MG63 (cell line): ENCODE measurements around the gene NUP43. TPM values are rescaled to one million over a fixed set of nuclear protein-coding genes. Genes with fewer than 3 reads are reported as not detected.
"Not testable (repeated sequence)": the region's sequence is repeated elsewhere in the genome, so short reads cannot be mapped to it uniquely, and the experiment has no call there.

Experiments
- DNase-seq: peaks from one replicate; pipeline ENCODE4 v3.0.0-alpha.2; 2020
- H3K27me3 ChIP-seq: fragments of 250-450 bp; sonication (Bioruptor Pico); 2 replicates; pipeline ENCODE4 v1.5.1; 2020; ENCODE audit warnings: mild to moderate bottlenecking, moderate library complexity
- H3K36me3 ChIP-seq: fragments of 250-450 bp; sonication (Bioruptor Pico); 2 replicates; pipeline ENCODE4 v1.5.1; 2020; ENCODE audit warnings: mild to moderate bottlenecking, moderate library complexity
- H3K4me3 ChIP-seq: fragments of 250-450 bp; sonication (Bioruptor Pico); 2 replicates; pipeline ENCODE4 v1.5.1; 2020; ENCODE audit warnings: mild to moderate bottlenecking, moderate library complexity
- H3K9me3 ChIP-seq: fragments of 250-450 bp; sonication (Bioruptor Pico); 2 replicates; pipeline ENCODE4 v1.5.1; 2020; ENCODE audit warnings: mild to moderate bottlenecking, moderate library complexity
- total RNA-seq: library from RNA; depleted of rRNA; stranded (reverse); fragments of >200 nt; shearing (Covaris generic); gene quantifications from 2 replicates; pipeline ENCODE4 v1.2.3, GENCODE V29; 2014; ENCODE audit warnings: low replicate concordance

NUP43 gene
- total RNA-seq, 1 experiment from 2014 or later: 24.5 TPM

DNA sequence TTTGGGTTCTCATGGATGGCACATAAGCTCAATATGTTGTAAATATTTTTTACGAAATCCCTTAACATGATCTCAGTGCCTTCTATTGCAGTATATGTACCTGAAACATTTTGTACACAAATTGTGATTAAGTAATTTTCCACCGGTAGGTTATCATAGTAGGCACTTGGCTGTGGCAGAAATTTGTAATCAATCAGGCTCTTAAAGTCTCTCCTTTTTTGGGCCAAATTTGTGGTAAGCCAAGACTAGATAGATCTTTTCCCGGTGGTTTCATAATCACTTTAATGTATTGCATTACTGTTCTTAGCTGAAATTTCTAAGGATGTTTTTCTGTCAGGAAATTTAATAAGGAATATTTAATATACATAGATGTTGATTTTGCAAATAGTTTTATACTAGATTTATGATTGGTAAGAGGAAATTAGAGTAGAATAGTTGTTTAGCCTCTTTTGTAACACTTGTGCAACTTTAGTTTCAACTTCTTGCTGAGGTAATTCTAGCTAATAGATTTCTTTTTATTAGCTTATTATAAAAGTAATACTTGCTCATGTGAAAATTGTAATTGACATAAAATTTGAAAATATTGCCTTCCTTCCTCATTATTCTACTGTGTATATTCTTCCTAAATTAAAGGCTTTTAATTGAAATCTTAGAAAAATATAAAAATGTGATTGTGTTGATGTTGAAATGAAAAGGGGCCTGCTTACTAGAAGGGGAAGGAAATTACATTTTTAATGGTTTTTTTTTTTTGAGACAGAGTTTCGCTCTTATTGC is 6.5 kb upstream of the NUP43 start:
- Histone ChIP-seq H3K27me3 (no peaks in the 10 kb centered on the region), H3K4me3 (no peak overlapping the region), H3K36me3 (peaks cover 22% of the 10 kb centered on the region), H3K9me3 (no peaks in the 10 kb centered on the region)
- DNase-seq: no peak

GRCh38 chr6:149751920-149752319 is 5.6 kb upstream of the NUP43 start:
- peaks cover 18% of the 10 kb centered on the region for H3K36me3 ChIP-seq
- H3K9me3 ChIP-seq, H3K4me3 ChIP-seq, DNase-seq, H3K27me3 ChIP-seq: not testable (repeated sequence)

- Histone ChIP-seq H3K27me3 (no peaks in the 10 kb centered on the region), H3K4me3 (peak overlapping the region; percentile 92), H3K9me3 (no peaks in the 10 kb centered on the region), H3K36me3 (peaks cover 18% of the 10 kb centered on the region)
- DNase-seq: peak; percentile 13
Observed at GRCh38 chr6:149751239-149751638, 4.9 kb upstream of the NUP43 start.

DNA sequence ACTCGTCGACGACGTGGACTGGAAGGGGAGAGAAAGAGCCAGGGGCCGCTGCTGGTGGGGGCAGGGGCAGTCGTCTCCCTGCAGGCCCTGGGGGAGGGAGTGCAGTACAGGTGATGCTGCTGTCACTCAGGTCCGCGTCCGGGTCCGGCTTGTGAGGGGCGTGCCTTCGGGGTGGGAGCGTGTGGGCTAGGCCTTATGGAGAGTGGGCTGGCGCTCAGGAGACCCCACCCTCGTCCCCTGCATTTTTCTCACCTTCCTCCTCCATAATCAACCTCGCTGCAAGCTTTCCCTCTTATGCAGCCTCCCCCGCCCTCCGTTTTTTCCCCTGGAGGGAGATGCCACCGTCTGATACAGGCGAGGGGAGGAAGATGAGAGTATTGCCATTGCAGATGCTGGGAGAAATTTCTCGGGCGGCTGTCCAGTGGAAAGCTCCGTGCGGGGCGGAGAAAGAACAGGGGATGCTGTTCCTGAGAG is 3.8 kb upstream of the NUP43 start:
- Histone ChIP-seq H3K4me3 (peak overlapping the region; percentile 92), H3K27me3 (no peaks in the 10 kb centered on the region), H3K9me3 (no peaks in the 10 kb centered on the region), H3K36me3 (peaks cover 18% of the 10 kb centered on the region)
- DNase-seq: peak; percentile 64

- H3K27me3 ChIP-seq: no peaks in the 10 kb centered on the region
- peak within 1 kb of the TSS; percentile 92 for H3K4me3 ChIP-seq
- H3K9me3 ChIP-seq: no peaks in the 10 kb centered on the region
- peak; percentile 97 for DNase-seq
- H3K36me3 ChIP-seq: peaks cover 14% of the 10 kb centered on the region
Observed at GRCh38 chr6:149749594-149750135, 3.3 kb upstream of the NUP43 start, which contains the start of gene PCMT1. Gene PCMT1, plus strand, starts transcription at chr6:149749741. Its CDS starts 161 bp downstream, at chr6:149749902.

GRCh38 chr6:149749082-149749593 is 2.8 kb upstream of the NUP43 start:
- not testable (repeated sequence) for H3K27me3 ChIP-seq, DNase-seq, H3K9me3 ChIP-seq
- Histone ChIP-seq H3K4me3 (peak overlapping the region; percentile 92), H3K36me3 (peaks cover 12% of the 10 kb centered on the region)

DNA sequence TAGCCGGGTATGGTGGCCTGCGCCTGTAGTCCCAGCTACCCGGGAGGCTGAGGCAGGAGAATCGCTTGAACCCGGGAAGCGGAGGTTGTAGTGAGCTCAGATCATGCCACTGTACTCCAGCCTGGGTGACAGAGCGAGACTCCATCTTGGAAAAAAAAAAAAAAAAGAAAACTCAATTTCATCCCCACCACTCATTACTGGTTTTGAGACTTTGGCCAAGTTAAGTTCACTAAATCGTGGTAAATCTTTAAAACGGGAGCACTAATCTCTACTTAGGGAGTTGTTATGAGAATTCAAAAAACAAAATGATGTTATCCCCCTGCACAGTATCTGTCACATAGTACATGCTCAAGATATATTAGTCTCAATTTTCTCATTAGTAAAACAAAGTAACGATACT is 1.1 kb downstream of the NUP43 start:
- H3K9me3 ChIP-seq, DNase-seq, H3K27me3 ChIP-seq: not testable (repeated sequence)
- H3K4me3 ChIP-seq: peak overlapping the region; percentile 83
- peaks cover 41% of the 10 kb centered on the region for H3K36me3 ChIP-seq

DNA sequence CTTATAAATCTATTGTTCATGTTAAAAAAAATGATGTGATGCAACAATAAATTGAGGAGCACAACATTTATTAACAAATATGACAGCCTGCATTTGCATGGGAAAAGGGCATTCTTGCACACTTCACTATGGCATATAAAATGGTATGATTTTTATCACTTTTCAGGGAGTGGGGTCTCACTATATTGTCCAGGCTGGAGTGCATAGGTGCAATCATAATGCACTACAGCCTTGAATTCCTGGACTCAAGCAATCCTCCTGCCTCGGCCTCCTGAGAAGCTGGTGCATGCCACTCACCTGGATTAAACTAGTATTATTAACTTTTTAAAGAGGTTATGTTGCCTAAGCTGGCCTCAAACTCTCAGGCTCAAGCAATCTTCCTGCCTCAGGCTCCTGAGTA is 11.4 kb downstream of the NUP43 start:
- Histone ChIP-seq H3K4me3 (no peak overlapping the region), H3K9me3 (no peaks in the 10 kb centered on the region), H3K27me3 (no peaks in the 10 kb centered on the region), H3K36me3 (peaks cover 57% of the 10 kb centered on the region)
- DNase-seq: no peak

DNA sequence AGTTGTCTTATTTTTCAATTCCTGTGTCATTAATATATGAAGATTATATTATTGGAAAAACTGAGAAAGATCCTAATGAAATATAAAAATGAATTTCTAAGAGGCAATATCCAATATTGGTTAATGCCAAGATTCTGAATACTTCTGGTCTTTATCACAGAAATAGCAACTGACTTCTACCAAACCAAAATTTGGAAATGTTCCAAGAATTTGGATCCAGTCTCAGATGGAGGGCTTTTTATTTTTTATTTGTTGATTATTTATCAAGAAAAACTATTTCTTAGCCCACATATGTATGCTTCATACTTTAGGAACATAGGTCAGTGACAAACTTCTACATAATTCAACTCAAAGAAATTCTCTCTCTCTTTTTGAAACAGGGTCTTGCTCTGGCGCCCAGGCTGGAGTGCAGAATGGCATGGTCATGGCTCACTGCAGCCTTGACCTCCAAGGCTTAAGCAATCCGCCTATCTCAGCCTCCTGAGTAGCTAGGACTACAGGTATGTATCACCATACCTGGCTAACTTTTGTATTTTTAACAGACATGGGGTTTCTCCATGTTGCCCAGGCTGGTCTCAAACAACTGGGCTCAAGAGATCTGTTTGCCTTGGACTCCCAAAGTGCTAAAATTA is 13.1 kb downstream of the NUP43 start:
- peaks cover 58% of the 10 kb centered on the region for H3K36me3 ChIP-seq
- no peak for DNase-seq
- H3K9me3 ChIP-seq: no peaks in the 10 kb centered on the region
- no peaks in the 10 kb centered on the region for H3K27me3 ChIP-seq
- H3K4me3 ChIP-seq: no peak overlapping the region

GRCh38 chr6:149729824-149730223 is 16.5 kb downstream of the NUP43 start:
- peaks cover 54% of the 10 kb centered on the region for H3K36me3 ChIP-seq
- no peaks in the 10 kb centered on the region for H3K27me3 ChIP-seq
- DNase-seq: no peak
- H3K4me3 ChIP-seq: no peak overlapping the region
- H3K9me3 ChIP-seq: no peaks in the 10 kb centered on the region

- Histone ChIP-seq H3K9me3 (no peaks in the 10 kb centered on the region), H3K4me3 (no peak overlapping the region), H3K36me3 (peaks cover 49% of the 10 kb centered on the region), H3K27me3 (no peaks in the 10 kb centered on the region)
- DNase-seq: no peak
Observed at GRCh38 chr6:149728499-149729234, 17.7 kb downstream of the NUP43 start.

DNA sequence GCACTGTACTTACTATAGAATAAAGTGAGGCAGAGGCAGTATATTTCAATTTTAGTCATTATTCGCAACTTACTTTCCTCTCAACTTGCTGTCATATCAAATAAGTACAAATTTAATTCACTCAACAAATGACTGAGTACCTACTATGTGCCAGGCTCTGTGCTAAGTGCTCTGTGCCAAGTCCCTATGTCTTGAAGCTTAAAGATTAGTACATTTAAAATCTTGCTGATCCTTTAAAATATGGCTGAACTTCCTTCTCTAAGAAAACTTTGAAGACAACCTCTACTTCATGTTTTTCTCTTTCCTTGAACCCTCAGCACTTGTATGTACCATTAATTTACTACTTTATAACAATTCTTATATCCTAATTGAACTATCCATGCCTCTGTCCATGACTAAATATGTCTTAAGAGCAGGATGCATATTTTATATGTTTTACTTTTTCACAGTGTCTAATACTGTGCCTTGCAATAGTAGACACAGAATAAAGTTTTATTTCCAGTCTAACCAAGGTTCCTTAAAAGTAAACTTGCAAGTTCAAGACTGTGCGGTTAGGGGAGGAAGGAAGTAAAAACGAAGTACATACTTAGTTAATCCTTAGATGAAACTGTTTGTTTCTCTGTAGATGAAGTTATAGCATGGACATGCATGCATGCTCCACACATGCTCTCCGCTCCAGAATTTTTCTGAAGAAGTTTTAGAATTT is 18.4 kb downstream of the NUP43 start:
- H3K4me3 ChIP-seq: no peak overlapping the region
- H3K27me3 ChIP-seq: no peaks in the 10 kb centered on the region
- peaks cover 55% of the 10 kb centered on the region for H3K36me3 ChIP-seq
- DNase-seq: no peak
- H3K9me3 ChIP-seq: no peaks in the 10 kb centered on the region

- H3K36me3 ChIP-seq: peaks cover 55% of the 10 kb centered on the region
- DNase-seq: no peak
- no peaks in the 10 kb centered on the region for H3K27me3 ChIP-seq
- no peak overlapping the region for H3K4me3 ChIP-seq
- no peaks in the 10 kb centered on the region for H3K9me3 ChIP-seq
Observed at GRCh38 chr6:149725785-149726184, 20.5 kb downstream of the NUP43 start.

- Histone ChIP-seq H3K27me3 (no peaks in the 10 kb centered on the region), H3K36me3 (peaks cover 40% of the 10 kb centered on the region), H3K9me3 (no peaks in the 10 kb centered on the region), H3K4me3 (no peak overlapping the region)
- peak; percentile 51 for DNase-seq
Observed at GRCh38 chr6:149723771-149724417, 22.4 kb downstream of the NUP43 start.

DNA sequence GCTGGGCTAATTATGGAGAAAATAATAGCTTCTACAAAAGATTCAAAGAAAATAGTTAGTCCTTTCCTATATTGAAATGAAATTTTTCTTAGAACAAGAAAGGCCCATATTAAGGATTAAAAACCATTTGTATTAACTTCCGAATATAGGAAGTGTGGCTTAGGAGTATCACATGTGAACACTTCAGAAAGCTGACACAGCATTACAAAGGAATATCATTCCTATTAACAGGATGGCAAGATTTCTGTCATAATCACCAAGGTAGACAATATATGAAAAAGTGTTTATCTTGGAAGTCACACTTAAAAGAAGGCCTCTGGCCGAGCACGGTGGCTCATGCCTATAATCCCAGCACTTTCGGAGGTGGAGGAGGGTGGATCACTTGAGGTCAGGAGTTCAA is 23.1 kb downstream of the NUP43 start:
- Histone ChIP-seq H3K36me3 (peaks cover 37% of the 10 kb centered on the region), H3K4me3 (no peak overlapping the region), H3K9me3 (no peaks in the 10 kb centered on the region), H3K27me3 (no peaks in the 10 kb centered on the region)
- no peak for DNase-seq

GRCh38 chr6:149719531-149719930 is 26.8 kb downstream of the NUP43 start:
- DNase-seq: no peak
- Histone ChIP-seq H3K4me3 (no peak overlapping the region), H3K27me3 (no peaks in the 10 kb centered on the region), H3K36me3 (peaks cover 23% of the 10 kb centered on the region), H3K9me3 (no peaks in the 10 kb centered on the region)
